Kidney (tissue), 14 donors: ENCODE results near the gene RERE. TPM values are rescaled to one million over a fixed set of nuclear protein-coding genes. Genes with fewer than 3 reads are reported as not detected.

Experiments used
- DNase-seq, 5 donors: peaks; one replicate each; pipeline ENCODE4 v3.0.0-alpha.2; 2013 to 2020
- FAIRE-seq: peaks from 2 replicates; lab custom pipeline; 2012; peaks lifted over from hg19 to GRCh38; lab: Jason Lieb, UNC
- H3K27ac ChIP-seq, 2 donors: one replicate each; pipeline ENCODE4 v1.7.0; 2013; ENCODE audit warnings: low read depth in 2 of 2, low read length in 2 of 2, inconsistent platforms in 1 of 2
- H3K27me3 ChIP-seq: one replicate; pipeline ENCODE4 v1.7.1; 2013; ENCODE audit warnings: low read length, inconsistent platforms; ENCODE audit not compliant: control insufficient read depth, insufficient read depth
- H3K36me3 ChIP-seq, 3 donors: one replicate each; pipeline versions ENCODE4 v1.7.0 to v1.7.1; 2013; ENCODE audit warnings: low read length in 3 of 3, control low read depth in 1 of 3, inconsistent platforms in 1 of 3; ENCODE audit not compliant: insufficient read depth in 3 of 3, control insufficient read depth in 2 of 3
- H3K4me1 ChIP-seq, 3 donors: one replicate each; pipeline versions ENCODE4 v1.7.0 to v1.7.1; 2013; ENCODE audit warnings: low read length in 3 of 3, inconsistent platforms in 1 of 3, low read depth in 1 of 3; ENCODE audit not compliant: control insufficient read depth in 2 of 3, insufficient read depth in 2 of 3
- H3K4me3 ChIP-seq, 3 donors: one replicate each; pipeline versions ENCODE4 v1.7.0 to v1.8.1; 2013; ENCODE audit warnings: low read length in 3 of 3, control low read depth in 1 of 3, inconsistent platforms in 1 of 3
- H3K9ac ChIP-seq, 3 donors: one replicate each; pipeline versions ENCODE4 v1.7.0 to v1.7.1; 2013; ENCODE audit warnings: low read length in 3 of 3, control low read depth in 1 of 3, inconsistent platforms in 1 of 3
- H3K9me3 ChIP-seq, 3 donors: one replicate each; pipeline versions ENCODE4 v1.7.0 to v1.7.1; 2013; ENCODE audit warnings: low read length in 3 of 3, control low read depth in 1 of 3, inconsistent platforms in 1 of 3; ENCODE audit not compliant: control insufficient read depth in 2 of 3, insufficient read depth in 1 of 3
- intact Hi-C: fragments of 100-400 bp; cut with DNase I; formaldehyde crosslinking; loops from one replicate; pipeline ENCODE4 v1.11.1; 2022
- polyA plus RNA-seq: library from polyadenylated mRNA; stranded (reverse); fragments of 350-450 nt; fragmentation: Illumina TruSeq; extraction: RNeasy Lipid Tissue Mini Kit (QIAGEN cat#74804); gene quantifications from one replicate; pipeline ENCODE4 v1.2.3, GENCODE V29; 2014; ENCODE audit warnings: low read depth, low replicate concordance; ENCODE audit not compliant: insufficient read depth
- total RNA-seq: library from RNA; stranded (reverse); fragmentation: NEBNext Ultra II Directional; extraction: Animal tissue kit (Norgen Biotek cat#: 25700); gene quantifications from one replicate; pipeline ENCODE4 v1.2.1, GENCODE V29; 2021
- TF ChIP-seq, protein P1 (sequence below): IDR thresholded peaks from 3 replicates; pipeline ENCODE4 v1.5.1; 2012; ENCODE audit warnings: mild to moderate bottlenecking, moderate library complexity, borderline replicate concordance; ENCODE audit not compliant: insufficient read depth; ENCODE audit errors: extremely low read depth
- donor health status: control.
- donor health status: control.
- donor health status: control.
- donor health status: control.
- donor health status: control.
- donor health status: DM: yes; HTN: yes; CAD: no.
- donor health status: Normal renal cell carcinoma (clear cell type).

The RERE gene
- total and polyA plus RNA-seq, 2 donors from 2014 or later = 37.2 to 176 TPM

DNA sequence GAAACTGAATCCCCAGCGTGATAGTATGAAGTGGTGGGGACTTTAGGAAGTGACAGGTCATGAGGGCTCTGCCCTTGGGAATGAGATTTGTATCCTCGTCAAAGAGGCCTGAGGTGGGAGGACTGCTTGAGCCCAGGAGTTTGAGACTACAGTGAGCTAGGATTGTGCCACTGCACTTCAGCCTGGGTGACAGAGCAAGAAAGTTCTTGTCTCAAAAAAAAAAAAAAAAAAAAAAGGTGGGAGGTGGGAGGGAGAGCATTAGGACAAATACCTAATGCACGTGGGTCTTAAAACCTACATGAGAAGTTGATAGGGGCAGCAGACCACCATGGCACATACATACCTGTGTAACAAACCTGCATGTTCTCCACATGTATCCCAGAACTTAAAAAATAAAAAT lies 24.0 kb upstream of the RERE start:
- Histone ChIP-seq H3K27me3 (no peaks in the 10 kb centered on the region), H3K4me3 (no peak overlapping the region), H3K9me3 (no peaks in the 10 kb centered on the region), H3K36me3 (no peaks in the 10 kb centered on the region), H3K27ac (no peak overlapping the region), H3K4me1 (peaks cover 0 to 14% (median 7%) of the 10 kb centered on the region in 3 donors), H3K9ac (no peak overlapping the region)
- DNase-seq (no peak), FAIRE-seq (no peak)
- TF ChIP-seq, protein P1, sequence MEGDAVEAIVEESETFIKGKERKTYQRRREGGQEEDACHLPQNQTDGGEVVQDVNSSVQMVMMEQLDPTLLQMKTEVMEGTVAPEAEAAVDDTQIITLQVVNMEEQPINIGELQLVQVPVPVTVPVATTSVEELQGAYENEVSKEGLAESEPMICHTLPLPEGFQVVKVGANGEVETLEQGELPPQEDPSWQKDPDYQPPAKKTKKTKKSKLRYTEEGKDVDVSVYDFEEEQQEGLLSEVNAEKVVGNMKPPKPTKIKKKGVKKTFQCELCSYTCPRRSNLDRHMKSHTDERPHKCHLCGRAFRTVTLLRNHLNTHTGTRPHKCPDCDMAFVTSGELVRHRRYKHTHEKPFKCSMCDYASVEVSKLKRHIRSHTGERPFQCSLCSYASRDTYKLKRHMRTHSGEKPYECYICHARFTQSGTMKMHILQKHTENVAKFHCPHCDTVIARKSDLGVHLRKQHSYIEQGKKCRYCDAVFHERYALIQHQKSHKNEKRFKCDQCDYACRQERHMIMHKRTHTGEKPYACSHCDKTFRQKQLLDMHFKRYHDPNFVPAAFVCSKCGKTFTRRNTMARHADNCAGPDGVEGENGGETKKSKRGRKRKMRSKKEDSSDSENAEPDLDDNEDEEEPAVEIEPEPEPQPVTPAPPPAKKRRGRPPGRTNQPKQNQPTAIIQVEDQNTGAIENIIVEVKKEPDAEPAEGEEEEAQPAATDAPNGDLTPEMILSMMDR = no peak
- intact Hi-C loops = no loop called here

DNA sequence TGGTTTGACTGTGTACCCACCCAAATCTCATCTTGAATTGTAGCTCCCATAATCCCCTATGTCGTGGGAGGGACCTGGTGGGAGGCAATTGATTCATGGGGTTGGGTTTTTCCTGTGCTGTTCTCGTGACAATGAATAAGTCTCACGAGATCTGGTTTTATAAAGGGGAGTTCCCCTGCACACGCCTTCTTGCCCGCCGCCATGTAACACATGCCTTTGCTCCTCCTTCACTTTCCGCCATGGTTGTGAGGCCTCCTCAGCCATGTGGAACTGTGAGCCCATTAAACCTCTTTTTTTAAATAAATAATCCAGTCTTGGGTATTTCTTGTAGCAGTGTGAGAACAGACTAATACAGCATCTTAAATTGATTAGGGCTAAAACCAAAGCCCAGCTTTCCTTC lies 22.6 kb upstream of the RERE start:
- Histone ChIP-seq H3K27ac (no peak overlapping the region), H3K9me3 (no peaks in the 10 kb centered on the region), H3K27me3 (no peaks in the 10 kb centered on the region), H3K36me3 (no peaks in the 10 kb centered on the region), H3K4me3 (no peak overlapping the region), H3K9ac (no peak overlapping the region), H3K4me1 (peaks cover 0 to 7% (median 2%) of the 10 kb centered on the region in 3 donors)
- TF ChIP-seq, protein P1 = no peak
- FAIRE-seq = no peak
- intact Hi-C loops = no loop called here
- DNase-seq = no peak

DNA sequence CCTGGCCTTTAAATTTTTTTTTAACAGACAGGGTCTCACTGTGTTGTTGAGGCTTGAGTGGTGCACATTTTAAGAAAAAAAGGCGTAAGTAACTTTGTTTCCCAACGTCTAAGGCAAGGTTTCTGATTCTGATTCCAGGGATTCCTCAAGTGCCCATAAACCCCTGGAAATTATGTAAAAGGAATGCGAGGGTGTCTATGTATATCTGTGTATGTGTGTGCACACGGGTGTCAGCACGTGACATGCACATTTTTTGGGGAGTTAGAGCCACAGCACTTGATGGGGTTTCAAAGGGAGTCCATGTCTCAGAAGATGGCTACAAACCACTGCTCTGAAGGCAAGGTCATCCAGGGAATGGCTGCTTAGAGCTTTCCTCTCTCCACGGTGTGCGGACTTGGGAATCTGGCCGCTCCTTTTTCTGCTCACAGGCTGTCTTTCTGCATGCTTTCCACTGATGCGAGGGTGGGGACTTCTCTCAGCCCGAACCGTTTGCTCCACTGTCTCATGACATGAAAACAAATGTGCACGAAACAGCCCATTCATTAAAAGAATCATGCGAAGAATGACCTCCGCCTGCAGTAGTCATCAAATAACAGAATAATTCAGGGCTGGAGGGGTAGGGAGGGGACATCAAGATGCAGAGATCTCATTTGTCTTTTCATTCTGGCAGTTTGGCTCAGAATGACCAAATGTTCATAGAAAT lies 18.7 kb upstream of the RERE start:
- no peaks in the 10 kb centered on the region for H3K9me3 ChIP-seq
- no peaks in the 10 kb centered on the region for H3K27me3 ChIP-seq
- no peaks in the 10 kb centered on the region for H3K36me3 ChIP-seq
- DNase-seq = peak in 3 of 5 donors; percentile 3 to 57 (median 48)
- H3K9ac ChIP-seq = no peak overlapping the region
- no peak for FAIRE-seq
- no peaks in the 10 kb centered on the region for H3K4me1 ChIP-seq
- TF ChIP-seq, protein P1 = no peak
- H3K27ac ChIP-seq = no peak overlapping the region
- intact Hi-C loops = no loop called here
- no peak overlapping the region for H3K4me3 ChIP-seq
